ENCODE results near the gene VPS37D. TPM values are rescaled to one million over a fixed set of nuclear protein-coding genes. Genes with fewer than 3 reads are reported as not detected.

The VPS37D gene
- total RNA-seq, 1 donor from 2014 or later, result 17.2 TPM

- Mint-ChIP-seq H3K9me3 (ENCODE audit: unreplicated experiment) (peaks cover 10% of the 10 kb centered on the region), H3K4me3 (ENCODE audit: unreplicated experiment) (peak overlapping the region; percentile 100), H3K27ac (ENCODE audit: unreplicated experiment) (peak overlapping the region; percentile 85), H3K4me1 (ENCODE audit: low read depth, unreplicated experiment) (peaks cover 13% of the 10 kb centered on the region), H3K27me3 (ENCODE audit: unreplicated experiment) (peaks cover 3% of the 10 kb centered on the region), H3K36me3 (ENCODE audit: unreplicated experiment) (peaks cover 1% of the 10 kb centered on the region)
- TF ChIP-seq CTCF (IDR thresholded peaks at IDR 0.05; ENCODE audit: partially characterized antibody, unreplicated experiment), result no peak
- DNase-seq, result no peak
These were observed 16.4 kb downstream of the VPS37D start for GRCh38 chr7:73683788-73684693.

GRCh38 chr7:73685311-73685710 is 17.7 kb downstream of the VPS37D start:
- peaks cover 7% of the 10 kb centered on the region for H3K27me3 Mint-ChIP-seq (ENCODE audit: unreplicated experiment)
- no peak overlapping the region for H3K4me3 Mint-ChIP-seq (ENCODE audit: unreplicated experiment)
- TF ChIP-seq CTCF (IDR thresholded peaks at IDR 0.05; ENCODE audit: partially characterized antibody, unreplicated experiment), result no peak

GRCh38 chr7:73688288-73688687 is 20.7 kb downstream of the VPS37D start:
- no peak for DNase-seq
- Mint-ChIP-seq H3K4me1 (ENCODE audit: low read depth, unreplicated experiment) (peaks cover 2% of the 10 kb centered on the region), H3K4me3 (ENCODE audit: unreplicated experiment) (no peak overlapping the region), H3K36me3 (ENCODE audit: unreplicated experiment) (no peaks in the 10 kb centered on the region), H3K27me3 (ENCODE audit: unreplicated experiment) (peaks cover 5% of the 10 kb centered on the region), H3K27ac (ENCODE audit: unreplicated experiment) (no peak overlapping the region), H3K9me3 (ENCODE audit: unreplicated experiment) (peaks cover 8% of the 10 kb centered on the region)
- TF ChIP-seq CTCF (IDR thresholded peaks at IDR 0.05; ENCODE audit: partially characterized antibody, unreplicated experiment), result no peak

More at GRCh38 chr7:73685311-73685710, 17.7 kb downstream of the VPS37D start:
- H3K27ac Mint-ChIP-seq (ENCODE audit: unreplicated experiment), result no peak overlapping the region
- H3K36me3 Mint-ChIP-seq (ENCODE audit: unreplicated experiment), result no peaks in the 10 kb centered on the region
- H3K4me1 Mint-ChIP-seq (ENCODE audit: low read depth, unreplicated experiment), result peaks cover 13% of the 10 kb centered on the region
- no peak for DNase-seq
- peaks cover 11% of the 10 kb centered on the region for H3K9me3 Mint-ChIP-seq (ENCODE audit: unreplicated experiment)

GRCh38 chr7:73690646-73691045 is 23.0 kb downstream of the VPS37D start:
- peaks cover 3% of the 10 kb centered on the region for H3K36me3 Mint-ChIP-seq (ENCODE audit: unreplicated experiment)
- peaks cover 5% of the 10 kb centered on the region for H3K9me3 Mint-ChIP-seq (ENCODE audit: unreplicated experiment)
- H3K4me1 Mint-ChIP-seq (ENCODE audit: low read depth, unreplicated experiment), result no peaks in the 10 kb centered on the region
- H3K27ac Mint-ChIP-seq (ENCODE audit: unreplicated experiment), result no peak overlapping the region
- no peak for DNase-seq
- H3K4me3 Mint-ChIP-seq (ENCODE audit: unreplicated experiment), result no peak overlapping the region
- H3K27me3 Mint-ChIP-seq (ENCODE audit: unreplicated experiment), result peaks cover 5% of the 10 kb centered on the region
- no peak for TF ChIP-seq CTCF (IDR thresholded peaks at IDR 0.05; ENCODE audit: partially characterized antibody, unreplicated experiment)

GRCh38 chr7:73696372-73696771 is 28.7 kb downstream of the VPS37D start:
- Mint-ChIP-seq H3K4me1 (ENCODE audit: low read depth, unreplicated experiment) (peaks cover 9% of the 10 kb centered on the region), H3K36me3 (ENCODE audit: unreplicated experiment) (peaks cover 3% of the 10 kb centered on the region), H3K27me3 (ENCODE audit: unreplicated experiment) (peaks cover 2% of the 10 kb centered on the region), H3K9me3 (ENCODE audit: unreplicated experiment) (peaks cover 7% of the 10 kb centered on the region), H3K4me3 (ENCODE audit: unreplicated experiment) (no peak overlapping the region), H3K27ac (ENCODE audit: unreplicated experiment) (no peak overlapping the region)
- no peak for TF ChIP-seq CTCF (IDR thresholded peaks at IDR 0.05; ENCODE audit: partially characterized antibody, unreplicated experiment)
- no peak for DNase-seq
